Stomach (tissue), 9 donors: ENCODE measurements around the gene WFIKKN1. TPM values are rescaled to one million over a fixed set of nuclear protein-coding genes. Genes with fewer than 3 reads are reported as not detected.
A peak's percentile ranks its signal among the peaks of the same experiment; 100 is the strongest.

Experiments
- DNase-seq, 2 donors: peaks; one replicate each; pipeline versions ENCODE4 v3.0.0 to v3.0.0-alpha.2; 2013 to 2019
- H3K27ac ChIP-seq, 5 donors: fragments of 200-600 bp in 4 of 5; sonication (generic) in 4 of 5; one replicate each; pipeline ENCODE4 v1.5.1; 2013 to 2019; ENCODE audit warnings: mild to moderate bottlenecking in 1 of 5, moderate library complexity in 1 of 5
- H3K27me3 ChIP-seq, 3 donors: fragments of 200-600 bp; sonication (generic); one replicate each; pipeline ENCODE4 v1.5.1; 2017 to 2019; ENCODE audit warnings: mixed run types in 1 of 3
- H3K36me3 ChIP-seq, 4 donors: fragments of 200-600 bp; sonication (generic); 1 replicate in 3 of 4; 2 replicates in 1 of 4; pipeline ENCODE4 v1.5.1; 2016 to 2019
- H3K4me1 ChIP-seq, 4 donors: fragments of 200-600 bp; sonication (generic); one replicate each; pipeline ENCODE4 v1.5.1; 2016 to 2019
- H3K4me3 ChIP-seq, 4 donors: fragments of 200-600 bp; sonication (generic) in 3 of 4; one replicate each; pipeline ENCODE4 v1.5.1; 2016 to 2019; ENCODE audit warnings: mild to moderate bottlenecking in 1 of 4
- H3K9me3 ChIP-seq, 4 donors: fragments of 200-600 bp; sonication (generic); one replicate each; pipeline ENCODE4 v1.5.1; 2016 to 2019
- EP300 ChIP-seq: sonication (generic); formaldehyde crosslinking; IDR thresholded peaks from one replicate; pipeline ENCODE4 v1.6.1; 2017; ENCODE audit warnings: antibody characterized with exemption
- POLR2A ChIP-seq, 4 donors: fragments of 450-650 bp; IDR thresholded peaks; one replicate each; pipeline ENCODE4 v1.6.1; 2016; ENCODE audit warnings: antibody characterized with exemption in 4 of 4, control low read depth in 2 of 4, mild to moderate bottlenecking in 1 of 4, moderate library complexity in 1 of 4
- POLR2AphosphoS5 ChIP-seq, 3 donors: sonication (generic); formaldehyde crosslinking; IDR thresholded peaks; one replicate each; pipeline ENCODE4 v1.6.1; 2016; ENCODE audit warnings: antibody characterized with exemption in 3 of 3
- WGBS, 5 donors: extraction: QIAGEN DNeasy Blood & Tissue Kit in 3 of 5; methylation state at CpG; one replicate each; pipeline versions ENCODE4 v1.1.5 to v1.1.7; 2013 to 2018; 5-methylcytosine and 5-hydroxymethylcytosine counted together
- intact Hi-C: fragments of 100-400 bp; cut with DNase I; formaldehyde crosslinking; loops from one replicate; pipeline ENCODE4 v1.15.1; 2023; ENCODE audit warnings: low total_unique reads
- polyA plus RNA-seq, 3 donors: library from polyadenylated mRNA; stranded (reverse); fragments of 200-250 nt; gene quantifications; one replicate each; pipeline ENCODE4 v1.2.3, GENCODE V29; 2013
- total RNA-seq, 5 donors: library from RNA; depleted of rRNA; stranded (reverse); fragments of >200 nt; gene quantifications; one replicate each; pipeline versions ENCODE4 v1.1.0 to v1.2.3, GENCODE V29; 2014 to 2016
- TF ChIP-seq, protein P1 (sequence below), 7 experiments: fragments of 450-650 bp in 4 of 7; fragments of 200-600 bp in 3 of 7; sonication (generic) in 3 of 7; IDR thresholded peaks; one replicate each; pipeline ENCODE4 v1.5.1; 2016 to 2019; ENCODE audit warnings: antibody characterized with exemption in 7 of 7, control low read depth in 2 of 7, mild to moderate bottlenecking in 1 of 7
- donor health status: healthy with polysubstance abuse.
- donor health status: Bipolar disorder and iron deficiency.
- donor health status: healthy.

The WFIKKN1 gene
- total and polyA plus RNA-seq, 8 donors: 0.14 to 25.8 (median 1.5) TPM; not detected in 1

DNA sequence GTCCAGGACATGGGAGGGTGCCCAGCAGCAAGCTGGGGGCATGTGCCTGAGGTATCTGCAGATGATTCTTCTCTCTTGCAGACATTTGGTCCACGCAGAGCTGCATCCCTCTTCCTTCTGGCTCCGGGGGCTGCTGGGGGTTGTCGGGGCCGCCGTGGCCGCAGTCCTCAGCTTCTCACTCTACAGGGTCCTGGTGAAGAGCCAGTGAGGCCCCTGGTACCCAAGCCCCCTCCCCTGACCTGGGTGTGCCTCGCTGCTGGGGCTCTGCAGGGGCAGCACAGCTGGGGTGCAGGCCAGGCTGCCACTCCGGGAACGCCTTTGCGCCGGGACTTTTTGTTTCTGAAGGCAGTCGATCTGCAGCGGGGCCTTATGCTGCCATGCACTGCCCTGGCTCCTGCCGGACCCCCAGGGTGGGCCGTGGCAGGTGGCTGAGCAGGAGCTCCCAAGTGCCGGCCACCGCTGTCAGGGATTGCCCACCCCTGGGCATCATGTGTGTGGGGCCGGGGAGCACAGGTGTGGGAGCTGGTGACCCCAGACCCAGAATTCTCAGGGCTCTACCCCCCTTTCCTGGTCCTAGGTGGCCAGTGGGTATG lies 42.7 kb downstream of the WFIKKN1 start:
- peaks cover 0 to 18% (median 0%) of the 10 kb centered on the region in 3 donors for H3K27me3 ChIP-seq
- TF ChIP-seq POLR2AphosphoS5 (IDR thresholded peaks at IDR 0.05) (no peak), EP300 (no peak), POLR2A (IDR thresholded peaks at IDR 0.05) (no peak)
- TF ChIP-seq, protein P1, sequence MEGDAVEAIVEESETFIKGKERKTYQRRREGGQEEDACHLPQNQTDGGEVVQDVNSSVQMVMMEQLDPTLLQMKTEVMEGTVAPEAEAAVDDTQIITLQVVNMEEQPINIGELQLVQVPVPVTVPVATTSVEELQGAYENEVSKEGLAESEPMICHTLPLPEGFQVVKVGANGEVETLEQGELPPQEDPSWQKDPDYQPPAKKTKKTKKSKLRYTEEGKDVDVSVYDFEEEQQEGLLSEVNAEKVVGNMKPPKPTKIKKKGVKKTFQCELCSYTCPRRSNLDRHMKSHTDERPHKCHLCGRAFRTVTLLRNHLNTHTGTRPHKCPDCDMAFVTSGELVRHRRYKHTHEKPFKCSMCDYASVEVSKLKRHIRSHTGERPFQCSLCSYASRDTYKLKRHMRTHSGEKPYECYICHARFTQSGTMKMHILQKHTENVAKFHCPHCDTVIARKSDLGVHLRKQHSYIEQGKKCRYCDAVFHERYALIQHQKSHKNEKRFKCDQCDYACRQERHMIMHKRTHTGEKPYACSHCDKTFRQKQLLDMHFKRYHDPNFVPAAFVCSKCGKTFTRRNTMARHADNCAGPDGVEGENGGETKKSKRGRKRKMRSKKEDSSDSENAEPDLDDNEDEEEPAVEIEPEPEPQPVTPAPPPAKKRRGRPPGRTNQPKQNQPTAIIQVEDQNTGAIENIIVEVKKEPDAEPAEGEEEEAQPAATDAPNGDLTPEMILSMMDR (IDR thresholded peaks at IDR 0.05): no peak
- H3K36me3 ChIP-seq: peaks cover 44 to 53% (median 52%) of the 10 kb centered on the region in 4 donors
- H3K27ac ChIP-seq: no peak overlapping the region
- 87 to 94% (median 89%) methylated on average over 8 to 18 of the region's 18 CpGs for WGBS, 5 donors
- H3K4me3 ChIP-seq: no peak overlapping the region
- intact Hi-C loops: no loop called here
- H3K9me3 ChIP-seq: no peaks in the 10 kb centered on the region
- H3K4me1 ChIP-seq: peaks cover 32 to 57% (median 49%) of the 10 kb centered on the region in 4 donors
- DNase-seq: no peak

DNA sequence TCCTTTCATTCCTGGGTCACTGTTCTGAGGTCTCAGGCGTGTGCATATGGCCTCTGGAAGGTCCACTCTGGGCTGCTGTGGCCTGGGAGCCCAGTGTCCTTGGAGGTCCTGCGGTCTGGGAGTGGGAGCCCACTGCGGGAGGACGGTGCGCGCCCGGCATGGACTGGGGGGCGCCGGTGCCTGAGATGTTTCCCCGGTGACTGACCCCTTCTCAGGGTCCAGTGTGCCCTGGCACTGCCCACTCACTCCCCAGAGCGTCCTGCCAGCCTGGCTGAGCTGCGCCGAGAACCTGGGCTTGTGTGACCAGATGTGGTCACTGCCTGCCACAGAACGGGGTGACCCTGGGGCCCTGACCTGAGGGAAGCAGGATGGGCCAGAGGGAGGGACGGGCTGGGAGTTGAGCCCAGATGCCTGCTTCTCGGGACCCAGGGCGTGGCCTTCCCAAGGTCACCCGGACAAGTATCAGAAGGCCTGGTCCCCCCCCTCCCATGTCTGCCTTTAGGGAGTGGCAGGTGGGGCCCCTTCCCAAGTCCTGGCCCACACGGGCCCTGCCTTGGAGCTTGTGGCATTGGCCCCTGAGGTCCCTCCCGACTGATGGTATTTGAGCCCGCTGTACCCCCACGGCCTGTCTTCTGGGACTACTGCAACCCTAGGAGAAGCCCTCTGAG lies 43.6 kb downstream of the WFIKKN1 start:
- Histone ChIP-seq H3K27ac (no peak overlapping the region), H3K4me1 (peaks cover 24 to 56% (median 49%) of the 10 kb centered on the region in 4 donors), H3K9me3 (no peaks in the 10 kb centered on the region), H3K4me3 (peak overlapping the region in 1 of 4 donors; percentile 45), H3K27me3 (peaks cover 0 to 18% (median 0%) of the 10 kb centered on the region in 3 donors), H3K36me3 (peaks cover 44 to 51% (median 50%) of the 10 kb centered on the region in 4 donors)
- WGBS, 5 donors: 68 to 80% (median 73%) methylated on average over 22 of the region's 22 CpGs
- no peak for DNase-seq
- intact Hi-C loops: no loop called here
- TF ChIP-seq POLR2AphosphoS5 (IDR thresholded peaks at IDR 0.05) (no peak), EP300 (no peak), POLR2A (IDR thresholded peaks at IDR 0.05) (no peak)
- TF ChIP-seq, protein P1 (IDR thresholded peaks at IDR 0.05): no peak

DNA sequence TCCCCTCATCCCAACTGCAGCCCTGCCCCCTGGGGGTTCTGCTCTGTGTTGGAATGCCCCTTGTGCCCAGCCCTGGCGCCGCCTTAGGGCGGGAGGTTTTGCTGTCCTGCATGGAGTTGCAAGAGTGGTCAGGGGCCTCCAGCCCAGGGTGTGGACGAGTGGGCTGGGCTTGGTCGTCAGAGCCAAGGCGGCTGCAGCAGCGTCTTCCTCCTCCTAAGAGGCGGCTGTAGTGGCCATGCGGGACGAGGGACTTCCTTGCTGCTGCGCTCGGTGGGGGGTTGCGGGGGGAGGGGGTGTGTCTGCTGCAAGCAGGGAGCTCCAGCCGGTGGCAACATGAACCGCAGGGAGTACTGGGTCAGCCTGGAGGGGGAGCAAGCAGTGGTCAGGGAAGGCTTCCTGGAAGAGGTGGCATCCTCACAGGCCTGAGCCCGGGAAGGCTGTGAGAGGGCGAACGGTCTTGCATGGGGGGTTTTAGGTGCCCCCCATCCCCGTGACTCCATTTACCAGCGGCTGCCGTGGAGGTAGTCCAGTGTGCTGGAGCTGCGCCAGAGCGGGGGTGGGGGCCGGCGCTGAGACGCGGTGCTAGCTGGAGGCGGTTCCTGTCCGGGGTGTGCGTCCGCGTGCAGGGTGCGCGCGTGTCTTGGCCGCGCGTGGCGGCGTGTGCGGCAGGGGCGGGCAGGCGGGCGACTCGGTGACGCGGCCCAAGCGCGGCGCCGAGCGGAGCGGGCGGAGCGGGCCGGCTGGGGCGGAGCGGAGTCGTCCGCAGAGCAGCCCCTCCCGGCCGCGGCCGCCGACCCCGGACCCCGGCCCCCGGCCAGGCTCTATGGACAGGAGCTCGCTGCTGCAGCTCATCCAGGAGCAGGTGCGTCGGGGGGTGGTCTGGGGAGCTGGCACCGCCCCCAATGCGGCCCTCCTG lies 44.4 kb downstream of the WFIKKN1 start, which contains the start of gene RHBDL1:
TSS of gene RHBDL1 (plus strand) at position 704 of the 916 bp plus-strand sequence. CDS start at position 824, 120 bp downstream.
- H3K36me3 ChIP-seq: peaks cover 37 to 42% (median 41%) of the 10 kb centered on the region in 4 donors
- H3K9me3 ChIP-seq: no peaks in the 10 kb centered on the region
- H3K27me3 ChIP-seq: peaks cover 0 to 18% (median 0%) of the 10 kb centered on the region in 3 donors
- H3K4me1 ChIP-seq: peaks cover 22 to 50% (median 47%) of the 10 kb centered on the region in 4 donors
- intact Hi-C loops: no loop called here
- H3K4me3 ChIP-seq: peak within 1 kb of the TSS; percentile 36 to 45 (median 38)
- 3 to 11% (median 6%) methylated on average over 25 to 73 of the region's 73 CpGs for WGBS, 5 donors
- TF ChIP-seq EP300 (no peak), POLR2AphosphoS5 (IDR thresholded peaks at IDR 0.05) (no peak), POLR2A (IDR thresholded peaks at IDR 0.05) (no peak)
- TF ChIP-seq, protein P1 (IDR thresholded peaks at IDR 0.05): no peak
- H3K27ac ChIP-seq: peak within 1 kb of the TSS in 2 of 5 donors; percentile 25 to 67
- peak in 1 of 2 donors; percentile 76 for DNase-seq
